GM12892 (cell line): ENCODE results near the gene KCNMA1.

Experiments used
- POLR2A ChIP-seq: IDR thresholded peaks from 2 replicates; pipeline ENCODE4 v1.6.1; 2011; ENCODE audit warnings: low read depth, low read length, control low read depth
- POLR2AphosphoS5 ChIP-seq: IDR thresholded peaks from 2 replicates; pipeline ENCODE4 v1.6.1; 2011; ENCODE audit warnings: low read depth, low read length, control low read depth

DNA sequence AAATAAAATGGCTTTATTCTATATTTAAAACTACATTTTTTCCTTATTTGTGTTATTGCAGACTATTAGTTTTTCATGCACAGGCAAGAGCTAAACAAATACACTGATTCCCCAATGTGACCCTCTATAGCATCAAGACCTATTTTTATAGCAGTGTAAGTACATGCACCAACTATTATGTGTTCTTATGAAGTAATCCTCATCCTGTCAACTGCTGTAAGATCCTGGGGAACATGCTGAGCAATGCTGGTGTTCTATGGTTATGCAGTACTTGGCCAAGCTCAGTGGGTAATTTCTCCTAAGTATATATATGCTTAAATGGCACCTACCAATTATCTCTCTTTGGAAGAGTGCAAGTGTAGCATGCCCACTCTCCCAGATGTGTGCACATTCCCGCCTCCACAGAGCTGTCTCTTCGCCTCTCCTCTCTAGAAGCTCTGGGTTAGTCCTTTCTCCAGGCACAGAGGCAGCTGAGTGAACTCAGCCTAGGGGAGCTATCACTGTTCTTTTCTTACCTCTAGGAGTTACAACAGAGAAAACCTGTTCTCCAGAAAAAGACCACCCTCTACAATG lies 428.8 kb downstream of the KCNMA1 start:
- TF ChIP-seq POLR2AphosphoS5 (no peak), POLR2A (no peak)
